GM18511 (cell line): ENCODE measurements around the gene FEZ2.
"Not testable (repeated sequence)": the region's sequence is repeated elsewhere in the genome, so short reads cannot be mapped to it uniquely, and the experiment has no call there.

Source experiments
- ATAC-seq: cut with Tn5 transposase; IDR thresholded peaks from one replicate; pipeline ENCODE4 v1.9.1; 2021; ENCODE audit warnings: mild to moderate bottlenecking, moderate library complexity; ENCODE audit not compliant: unreplicated experiment

FEZ2 gene, protein sequence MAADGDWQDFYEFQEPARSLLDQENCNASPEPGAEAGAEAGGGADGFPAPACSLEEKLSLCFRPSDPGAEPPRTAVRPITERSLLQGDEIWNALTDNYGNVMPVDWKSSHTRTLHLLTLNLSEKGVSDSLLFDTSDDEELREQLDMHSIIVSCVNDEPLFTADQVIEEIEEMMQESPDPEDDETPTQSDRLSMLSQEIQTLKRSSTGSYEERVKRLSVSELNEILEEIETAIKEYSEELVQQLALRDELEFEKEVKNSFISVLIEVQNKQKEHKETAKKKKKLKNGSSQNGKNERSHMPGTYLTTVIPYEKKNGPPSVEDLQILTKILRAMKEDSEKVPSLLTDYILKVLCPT

DNA sequence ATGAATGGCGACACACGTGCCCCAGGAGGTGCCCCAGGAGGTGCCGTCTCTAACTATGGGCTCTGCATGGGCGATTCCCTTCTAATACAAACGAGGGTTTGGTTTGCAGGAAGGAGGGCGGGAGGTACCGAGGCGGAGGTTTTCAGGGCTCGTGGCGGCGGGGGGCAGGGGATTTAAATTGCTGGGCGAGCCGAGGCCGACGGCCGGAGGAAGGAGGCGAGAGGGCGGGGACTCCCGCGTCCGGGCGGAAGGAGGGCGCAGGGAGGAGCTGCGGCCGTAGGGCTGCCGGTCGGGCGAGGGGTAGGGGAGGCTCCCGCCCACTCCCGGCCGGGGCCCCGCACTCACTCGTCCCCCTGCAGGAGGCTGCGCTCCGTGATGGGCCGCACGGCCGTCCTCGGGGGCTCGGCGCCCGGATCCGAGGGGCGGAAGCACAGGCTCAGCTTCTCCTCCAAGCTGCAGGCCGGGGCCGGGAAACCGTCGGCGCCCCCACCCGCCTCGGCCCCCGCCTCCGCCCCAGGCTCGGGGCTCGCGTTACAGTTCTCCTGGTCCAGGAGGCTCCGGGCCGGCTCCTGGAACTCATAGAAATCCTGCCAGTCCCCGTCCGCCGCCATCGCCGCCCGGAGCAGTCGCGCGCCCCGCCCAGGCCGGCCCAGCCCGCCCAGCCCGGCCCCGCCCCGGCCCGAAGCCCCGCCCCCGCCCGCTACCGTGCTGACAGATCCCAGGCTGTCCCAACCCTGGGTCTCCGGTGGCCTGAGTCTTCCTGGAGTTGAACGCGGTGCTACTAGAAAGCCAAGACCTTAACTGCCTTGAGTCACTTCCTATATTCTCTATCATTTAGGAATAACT is at the start of gene FEZ2:
Gene FEZ2, minus strand, starts transcription at position 637 of the 846 bp plus-strand sequence. Its CDS starts 26 bp downstream, at position 611.
- peak; percentile 99 for ATAC-seq

DNA sequence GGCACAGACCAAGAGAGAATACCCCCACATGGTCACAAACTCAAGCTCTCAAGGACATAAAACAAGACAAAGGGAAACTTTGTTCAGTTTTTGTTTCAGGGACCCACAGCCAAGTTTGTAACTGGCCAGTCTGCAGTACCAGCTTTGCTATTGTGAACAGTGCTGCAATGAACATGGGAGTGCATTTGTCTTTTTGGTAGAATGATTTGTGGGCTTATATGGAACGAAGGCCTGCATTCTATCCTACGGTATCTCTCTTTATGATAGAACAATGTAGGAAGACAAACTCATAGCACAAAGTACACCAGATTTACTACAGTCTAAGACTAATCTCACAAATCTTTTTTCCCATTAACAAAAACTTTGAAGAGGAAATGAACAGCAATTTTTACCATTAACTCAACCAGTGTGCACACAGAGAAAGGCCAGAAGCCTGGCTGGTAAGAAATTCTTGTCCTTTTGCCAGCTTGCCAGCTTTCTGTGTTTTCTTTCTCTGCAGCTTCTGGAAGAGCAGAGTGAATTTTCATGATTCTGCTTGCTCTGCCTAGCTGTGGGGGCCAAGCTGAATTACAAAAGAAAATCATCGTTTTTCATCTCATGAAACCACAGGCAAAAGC is 37.1 kb upstream of the FEZ2 start:
- ATAC-seq: no peak

DNA sequence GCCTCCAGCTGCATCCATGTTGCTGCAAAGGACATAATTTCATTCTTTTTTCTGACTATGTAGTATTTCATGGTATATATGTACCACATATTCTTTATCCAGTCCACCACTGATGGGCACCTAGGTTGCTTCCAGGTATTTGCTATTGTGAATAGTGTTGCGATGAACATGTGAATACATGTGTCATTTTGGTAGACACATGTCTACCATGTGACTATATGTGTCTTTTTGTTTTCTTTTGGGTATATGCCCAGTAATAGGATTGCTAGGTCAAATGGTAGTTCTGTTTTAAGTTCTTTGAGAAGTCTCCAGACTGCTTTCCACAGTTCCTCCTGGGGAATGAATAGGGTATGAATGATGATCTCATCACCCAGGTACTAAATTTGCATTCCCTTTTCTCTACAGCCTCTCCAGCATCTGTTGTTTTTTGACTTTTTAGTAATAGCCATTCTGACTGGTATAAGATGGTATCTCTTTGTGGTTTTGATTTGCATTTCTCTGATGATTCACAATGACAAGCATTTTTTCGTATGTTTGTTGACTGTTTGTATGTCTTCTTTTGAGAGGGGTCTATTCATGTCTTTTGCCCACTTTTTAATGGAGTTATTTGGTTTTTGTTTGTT is 35.6 kb upstream of the FEZ2 start:
- no peak for ATAC-seq

DNA sequence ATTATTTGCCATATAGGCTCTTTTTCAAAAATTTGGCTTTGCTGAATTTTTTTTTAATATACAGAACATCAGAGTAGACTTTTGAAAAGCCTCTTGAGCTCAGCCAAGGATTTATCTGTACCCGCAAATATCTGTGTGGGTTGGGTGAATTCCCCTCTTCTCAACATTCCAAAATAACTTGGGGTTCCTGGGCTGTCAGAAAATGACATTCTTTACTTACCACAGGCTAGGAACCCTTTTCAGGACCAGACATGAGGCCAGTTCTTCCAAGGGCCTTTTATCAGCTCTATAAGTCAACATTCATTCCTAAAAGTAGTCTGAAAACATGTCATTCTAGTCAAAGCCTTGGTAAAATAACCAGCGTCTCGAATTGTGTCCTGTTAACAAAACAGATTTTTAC is 28.8 kb upstream of the FEZ2 start:
- no peak for ATAC-seq

DNA sequence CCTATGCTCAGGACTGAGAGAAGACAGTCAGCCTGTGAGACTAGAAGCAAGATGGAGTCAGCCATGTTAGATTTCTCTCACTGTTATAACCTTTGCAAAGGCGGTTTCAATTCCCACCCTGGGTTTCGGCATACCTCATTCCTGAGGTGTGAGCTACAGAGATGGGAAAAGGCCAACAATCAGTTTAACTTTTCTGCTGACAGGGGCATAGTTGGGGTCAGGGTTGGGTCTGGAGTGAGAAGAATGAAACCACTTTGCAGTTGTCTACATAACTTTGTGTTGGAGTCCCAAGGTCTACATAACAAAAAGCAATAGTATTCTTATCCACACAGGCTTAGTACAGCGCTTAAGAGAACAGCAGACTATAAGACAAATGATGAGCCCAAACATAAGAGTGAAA is 28.1 kb upstream of the FEZ2 start:
- no peak for ATAC-seq

DNA sequence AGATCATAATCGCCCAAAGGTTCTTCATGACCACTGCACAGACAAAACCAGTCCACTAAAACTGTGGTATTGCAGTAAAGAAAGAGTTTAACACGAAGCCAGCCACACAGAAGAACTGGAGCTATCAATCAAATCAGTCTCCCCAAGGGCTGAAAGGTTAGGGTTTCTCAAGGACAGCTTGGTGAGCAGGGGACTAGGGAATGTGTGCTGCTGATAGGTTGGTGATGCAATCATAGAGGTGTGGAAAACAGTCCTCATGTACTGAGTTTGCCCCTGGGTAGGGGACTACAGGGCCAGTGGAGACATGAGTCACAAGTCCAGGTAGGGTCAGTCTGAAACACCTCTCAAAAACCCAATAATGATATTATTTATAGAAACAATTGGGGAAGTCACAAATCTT is 27.3 kb upstream of the FEZ2 start:
- ATAC-seq: no peak

DNA sequence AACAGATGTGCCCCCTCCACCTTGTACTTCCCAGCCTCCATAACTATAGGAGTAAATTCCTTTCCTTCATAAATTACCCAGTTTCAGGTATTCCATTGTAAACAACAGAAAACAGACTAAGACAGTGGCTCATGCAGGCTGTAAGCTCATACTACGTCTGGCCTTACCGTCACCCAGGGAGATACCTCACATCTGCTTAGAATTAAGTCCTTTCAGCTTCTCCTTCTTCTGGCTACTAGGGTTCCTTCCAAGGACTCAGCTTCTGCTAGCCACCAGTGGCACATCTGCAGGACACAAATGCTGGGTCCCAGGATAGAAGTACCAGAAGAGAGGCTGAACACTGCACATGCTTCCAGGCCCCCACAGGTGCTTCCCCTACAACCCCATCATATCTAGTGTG is 22.4 kb upstream of the FEZ2 start:
- ATAC-seq: no peak

DNA sequence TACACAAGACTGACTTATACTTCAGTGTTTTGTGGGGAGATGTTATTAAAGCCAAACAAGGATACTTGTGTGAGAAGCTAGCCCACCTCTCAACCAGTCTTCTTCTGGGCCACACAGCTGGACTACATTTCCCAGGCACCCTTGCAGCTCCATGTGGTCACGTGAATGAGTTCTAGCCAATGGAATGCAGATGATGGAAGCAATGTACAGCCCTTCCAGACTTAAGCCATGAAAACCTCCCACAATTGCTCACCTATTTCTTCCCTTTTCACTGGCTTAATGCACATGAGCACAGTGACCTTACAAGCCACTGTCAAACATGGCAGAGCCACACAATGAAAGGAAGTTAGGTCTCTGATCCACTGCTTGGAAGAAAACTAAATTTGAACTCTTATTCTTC is 20.4 kb upstream of the FEZ2 start:
- peak; percentile 98 for ATAC-seq

DNA sequence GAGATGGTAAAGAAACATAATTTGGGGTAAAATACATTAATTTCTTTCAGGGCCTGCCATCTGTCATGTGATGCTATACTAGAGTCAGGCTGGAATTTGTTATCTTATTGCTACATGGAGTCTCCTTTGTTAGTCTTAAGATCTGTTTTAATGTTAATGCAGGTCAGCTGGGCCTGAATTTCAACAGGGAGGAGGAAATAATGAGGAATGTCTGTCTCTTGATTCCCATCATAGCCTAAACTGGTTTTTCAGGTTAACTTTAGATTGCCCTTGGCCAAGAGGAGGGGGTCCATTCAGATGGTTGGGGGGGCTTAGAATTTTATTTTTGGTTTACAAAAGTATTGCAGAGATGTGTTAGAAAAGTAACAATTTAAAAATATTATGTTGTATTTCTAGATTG is 19.0 kb upstream of the FEZ2 start:
- no peak for ATAC-seq

DNA sequence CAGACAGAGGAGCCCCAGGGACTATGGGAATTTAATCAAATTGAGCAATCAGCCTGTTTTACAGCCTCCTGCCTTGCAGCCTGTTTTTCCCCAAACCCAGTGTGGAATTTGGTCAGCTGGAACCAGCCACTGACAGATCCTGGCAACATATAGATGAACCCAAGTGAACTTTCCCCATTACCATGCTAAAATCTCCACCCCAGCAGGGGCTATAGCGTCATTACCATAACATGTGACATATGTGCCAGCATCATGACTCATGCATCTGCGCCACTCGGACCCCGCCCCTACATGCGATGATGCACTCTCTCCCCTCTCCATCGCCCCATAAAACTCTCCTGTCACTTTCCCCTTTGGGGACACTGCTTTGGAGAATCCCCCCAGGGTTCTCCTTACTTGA is 17.3 kb upstream of the FEZ2 start:
- ATAC-seq: no peak

DNA sequence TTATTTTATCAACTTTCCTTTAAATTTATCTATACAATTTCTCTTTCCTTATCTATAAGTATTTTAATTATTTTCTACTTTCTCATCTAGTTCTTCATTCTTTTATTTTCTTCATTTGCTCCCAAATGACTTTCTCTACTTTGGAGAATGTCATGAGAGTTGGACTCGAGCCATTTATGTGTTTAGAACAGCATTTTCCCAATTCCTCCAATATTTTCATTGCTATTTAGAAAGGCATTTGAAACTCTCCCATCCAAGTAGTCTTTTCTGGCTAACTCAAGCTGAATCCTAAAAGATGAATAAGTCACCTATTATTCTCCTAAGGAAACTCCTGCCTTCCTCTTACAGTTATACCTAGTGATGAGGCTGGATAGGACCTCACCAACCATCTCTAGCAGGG is 15.8 kb upstream of the FEZ2 start:
- ATAC-seq: no peak

DNA sequence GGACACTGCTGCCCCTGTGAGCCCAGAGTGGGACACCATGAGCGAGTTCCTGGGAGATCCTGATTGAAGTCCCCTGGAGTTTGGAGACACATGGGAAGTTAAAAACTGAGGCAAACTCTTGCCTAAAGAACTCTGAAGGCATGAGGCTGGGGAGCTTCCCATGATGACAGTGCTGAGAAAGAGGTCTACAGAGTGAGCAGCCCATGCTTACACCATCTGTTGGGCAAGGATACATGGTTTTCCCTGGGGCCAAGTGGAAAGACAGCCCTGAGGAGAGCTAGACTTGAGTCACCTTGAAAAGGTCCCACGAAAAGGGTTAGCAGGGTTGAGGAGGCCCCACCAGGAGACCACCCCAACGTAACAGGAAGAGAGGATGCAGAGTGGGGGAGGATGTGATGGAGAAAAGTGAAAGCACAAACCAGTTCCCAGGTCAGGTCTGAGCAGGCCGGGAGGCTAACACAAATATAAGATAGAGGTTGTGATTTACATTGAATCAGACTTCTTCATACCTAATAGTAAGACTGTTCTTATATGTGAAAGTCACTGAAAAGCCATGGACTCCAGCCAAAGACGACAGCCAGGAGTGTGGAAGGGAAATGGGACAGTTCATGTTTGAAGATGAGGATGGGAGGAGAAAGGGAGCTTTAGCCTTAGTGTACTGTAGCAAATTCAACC is 13.5 kb upstream of the FEZ2 start:
- ATAC-seq: no peak

DNA sequence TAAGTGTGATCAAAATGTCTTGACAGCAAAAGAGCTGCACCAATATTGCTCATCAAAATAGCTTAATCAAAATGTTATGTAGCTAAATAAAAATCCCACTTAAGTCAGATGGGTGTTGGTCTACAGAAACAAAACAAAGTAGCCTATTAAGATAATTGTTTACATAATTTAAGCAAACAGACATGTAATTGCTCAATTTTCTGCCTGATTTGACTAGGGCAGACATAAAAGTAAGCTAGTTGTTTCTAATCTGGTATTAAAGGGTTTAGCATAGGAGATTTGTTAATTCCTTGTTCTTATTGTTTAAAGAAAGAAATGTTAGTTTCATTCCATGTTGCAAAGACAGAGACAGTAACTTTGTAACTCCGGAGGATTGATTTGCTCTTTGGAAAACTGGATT is 11.5 kb upstream of the FEZ2 start:
- no peak for ATAC-seq

DNA sequence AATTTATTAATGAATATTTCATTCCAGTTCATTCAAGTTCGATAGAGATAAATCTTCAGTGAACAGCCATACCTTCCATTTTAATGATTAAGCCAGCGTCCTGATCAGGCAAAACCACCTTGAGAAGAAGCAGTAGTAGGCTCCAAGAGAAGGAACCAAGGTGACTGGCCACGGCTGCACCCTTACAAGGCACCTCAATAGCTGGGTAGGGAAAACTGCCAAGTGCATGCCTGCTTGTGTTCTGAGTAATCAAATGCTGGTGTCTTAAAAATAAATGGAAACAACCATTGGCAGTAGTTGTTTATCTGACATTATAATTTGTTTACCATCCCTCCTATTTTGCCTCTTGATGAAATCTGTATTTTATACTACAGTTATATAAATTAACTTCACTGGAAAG is 10.0 kb upstream of the FEZ2 start:
- ATAC-seq: no peak

DNA sequence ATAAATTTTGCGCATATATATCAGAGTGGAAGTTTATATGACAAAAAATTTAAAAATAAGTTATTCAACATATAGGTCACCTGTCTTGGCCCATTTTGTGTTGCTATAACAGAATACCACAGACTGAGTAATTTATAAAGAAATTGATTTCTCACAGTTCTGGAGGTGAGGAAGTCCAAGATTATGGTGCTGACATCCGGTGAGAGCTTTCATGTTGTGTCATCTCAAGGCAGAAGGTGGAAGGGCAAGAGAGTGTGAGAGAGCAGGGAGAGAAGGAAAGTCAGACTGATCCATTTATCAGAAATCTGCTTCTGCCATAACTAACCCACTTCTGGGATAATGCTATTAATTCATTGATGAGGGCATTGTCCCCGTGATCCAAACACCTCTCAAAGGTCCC is 9.0 kb upstream of the FEZ2 start:
- ATAC-seq: no peak

DNA sequence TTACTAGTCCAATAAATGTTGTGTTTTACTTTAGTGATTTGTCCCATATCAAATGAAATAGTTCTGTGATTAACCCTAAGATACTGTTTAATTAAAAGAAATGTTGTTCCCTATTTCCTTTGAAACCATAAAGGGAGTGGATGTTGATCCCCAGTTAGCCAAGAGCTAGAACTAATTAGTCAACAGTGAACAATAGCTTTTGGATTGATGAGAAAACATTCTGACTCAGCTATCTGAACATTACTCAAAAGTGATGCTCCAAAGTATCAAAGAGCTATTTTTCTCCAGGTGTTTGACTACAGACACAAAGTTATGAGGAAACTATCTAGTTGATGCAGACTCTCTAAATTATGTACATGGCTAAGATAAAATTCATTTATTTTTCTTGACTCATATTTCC is 7.3 kb upstream of the FEZ2 start:
- no peak for ATAC-seq

DNA sequence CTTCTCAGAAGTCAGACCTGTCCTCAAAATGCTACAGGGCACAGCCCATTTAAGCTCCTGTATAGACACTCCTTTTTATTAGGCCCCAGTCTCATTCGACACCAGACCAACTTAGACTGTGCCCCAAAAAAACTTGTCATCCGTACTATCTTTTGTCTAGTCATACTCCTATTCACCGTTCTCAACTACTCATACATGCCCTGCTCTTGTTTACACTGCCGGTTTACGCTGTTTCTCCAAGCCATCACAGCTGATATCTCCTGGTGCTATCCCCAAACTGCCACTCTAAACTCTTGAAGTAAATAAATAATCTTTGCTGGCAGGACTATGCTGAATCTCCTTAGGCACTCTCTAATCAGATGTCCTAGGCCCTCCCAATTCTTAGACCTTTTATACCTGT is 5.7 kb upstream of the FEZ2 start:
- ATAC-seq: not testable (repeated sequence)

DNA sequence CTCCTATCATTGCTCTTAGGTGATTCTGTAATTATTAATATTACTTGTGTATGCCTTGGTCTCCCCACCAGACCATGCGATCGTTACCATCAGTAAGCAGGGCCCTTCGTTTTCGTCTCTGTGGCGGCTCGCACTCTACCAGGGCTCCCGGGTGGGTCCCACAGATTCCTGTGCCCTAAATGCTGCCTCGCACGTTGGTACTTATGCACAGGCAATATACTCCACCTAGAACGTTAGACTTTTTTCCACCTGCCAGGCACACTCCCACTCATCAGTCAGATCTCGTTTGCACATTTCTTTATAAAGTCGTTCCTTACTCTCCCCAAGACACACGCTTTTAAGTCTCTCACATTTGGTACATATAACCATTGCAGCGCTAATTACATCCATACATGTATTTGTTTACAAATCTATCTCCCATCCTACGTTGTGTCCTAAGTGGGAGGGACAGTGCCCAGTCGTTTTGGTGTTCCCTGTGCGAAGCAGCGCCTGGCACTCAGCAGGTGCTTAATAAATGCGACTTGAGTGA is 901 bp downstream of the FEZ2 start:
- no peak for ATAC-seq

DNA sequence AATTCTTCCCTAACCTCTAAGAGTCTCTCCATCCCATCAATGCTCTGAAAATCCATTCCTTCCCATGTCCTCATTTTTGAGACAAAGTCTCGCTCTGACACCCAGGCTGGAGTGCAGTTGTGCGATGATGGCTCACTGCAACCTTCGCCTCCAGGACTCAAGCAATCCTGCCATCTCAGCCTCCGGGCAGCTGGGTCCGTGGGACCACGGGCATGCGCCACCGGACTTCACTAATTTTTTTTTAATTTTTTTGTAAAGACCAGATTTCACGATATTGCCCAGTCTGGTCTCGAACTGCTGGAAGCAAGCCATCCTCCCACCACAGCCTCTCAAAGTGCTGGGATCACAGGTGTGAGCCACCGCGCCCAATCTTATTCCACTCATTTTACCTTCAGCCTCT is 1.6 kb downstream of the FEZ2 start:
- no peak for ATAC-seq

DNA sequence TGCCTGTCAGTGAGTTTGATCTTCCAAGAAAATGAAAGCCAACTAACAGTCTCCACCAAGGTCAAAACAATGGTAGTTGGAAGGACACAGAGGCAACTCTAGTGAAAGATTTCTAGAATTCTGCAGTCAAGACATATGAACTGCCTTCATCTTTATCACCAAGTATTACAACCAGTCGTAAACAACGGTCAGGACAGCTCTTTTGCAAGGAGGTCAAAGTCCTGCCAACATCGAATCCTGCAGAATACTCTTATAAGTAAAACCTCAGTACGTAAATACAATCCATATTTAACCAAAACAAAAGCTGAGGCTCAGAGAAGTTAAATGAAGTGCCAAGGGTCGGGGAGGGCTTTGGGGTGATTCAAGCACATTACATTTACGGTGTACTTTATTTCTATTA is 3.1 kb downstream of the FEZ2 start:
- no peak for ATAC-seq

DNA sequence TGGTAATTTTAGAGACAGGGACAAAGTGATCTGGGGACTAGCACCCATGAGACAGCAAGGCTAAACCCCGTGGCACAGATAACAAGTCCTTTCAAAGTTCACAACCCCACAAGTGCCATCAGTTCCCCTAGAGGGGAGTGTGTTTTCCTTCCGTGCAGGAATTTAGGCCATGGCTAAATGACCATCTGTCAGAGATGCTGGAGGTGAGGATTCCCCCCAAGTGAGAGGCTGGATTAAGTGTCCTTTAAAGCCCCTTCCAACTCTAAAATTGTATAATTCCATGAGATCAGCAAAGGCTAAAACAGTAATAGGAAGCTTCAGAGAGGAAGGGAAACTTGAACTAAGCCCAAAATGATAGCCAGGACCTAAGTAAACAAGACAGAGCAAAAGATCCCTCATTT is 8.7 kb downstream of the FEZ2 start:
- no peak for ATAC-seq
